ENCODE data around the gene S100A6.

DNA sequence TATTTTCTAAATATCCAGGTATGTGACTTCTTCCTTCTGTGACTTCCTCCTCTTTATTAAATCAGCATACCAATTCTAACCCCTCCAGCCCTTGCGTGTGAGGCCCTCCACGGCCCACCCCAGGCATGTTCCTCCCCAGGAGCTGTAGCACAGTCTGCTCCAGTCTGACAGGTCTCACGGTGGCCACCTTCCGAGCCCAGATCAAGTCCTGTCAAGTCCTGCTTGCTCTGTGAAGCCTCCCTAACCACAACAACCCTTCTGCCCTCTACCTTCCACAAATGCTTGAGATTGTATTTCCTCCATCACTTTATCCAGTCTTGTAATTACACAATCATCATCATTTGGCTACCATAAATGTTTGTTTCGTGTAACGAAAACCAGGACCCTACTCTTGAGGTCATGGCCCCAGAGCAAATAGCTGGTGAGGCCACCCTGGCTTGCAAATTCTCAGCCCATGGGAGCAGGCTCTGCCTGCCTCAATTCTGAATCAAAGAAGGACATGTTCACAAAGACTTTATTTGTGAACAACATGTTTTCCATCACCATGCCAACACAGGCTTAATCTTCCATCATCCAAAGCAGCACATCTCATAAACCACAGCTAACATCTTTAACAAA, 42.3 kb downstream of the S100A6 start:
- TF ChIP-seq, protein P1, sequence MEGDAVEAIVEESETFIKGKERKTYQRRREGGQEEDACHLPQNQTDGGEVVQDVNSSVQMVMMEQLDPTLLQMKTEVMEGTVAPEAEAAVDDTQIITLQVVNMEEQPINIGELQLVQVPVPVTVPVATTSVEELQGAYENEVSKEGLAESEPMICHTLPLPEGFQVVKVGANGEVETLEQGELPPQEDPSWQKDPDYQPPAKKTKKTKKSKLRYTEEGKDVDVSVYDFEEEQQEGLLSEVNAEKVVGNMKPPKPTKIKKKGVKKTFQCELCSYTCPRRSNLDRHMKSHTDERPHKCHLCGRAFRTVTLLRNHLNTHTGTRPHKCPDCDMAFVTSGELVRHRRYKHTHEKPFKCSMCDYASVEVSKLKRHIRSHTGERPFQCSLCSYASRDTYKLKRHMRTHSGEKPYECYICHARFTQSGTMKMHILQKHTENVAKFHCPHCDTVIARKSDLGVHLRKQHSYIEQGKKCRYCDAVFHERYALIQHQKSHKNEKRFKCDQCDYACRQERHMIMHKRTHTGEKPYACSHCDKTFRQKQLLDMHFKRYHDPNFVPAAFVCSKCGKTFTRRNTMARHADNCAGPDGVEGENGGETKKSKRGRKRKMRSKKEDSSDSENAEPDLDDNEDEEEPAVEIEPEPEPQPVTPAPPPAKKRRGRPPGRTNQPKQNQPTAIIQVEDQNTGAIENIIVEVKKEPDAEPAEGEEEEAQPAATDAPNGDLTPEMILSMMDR (conservative IDR thresholded peaks at IDR 0.05): no peak
- TF ChIP-seq ZFX (IDR thresholded peaks at IDR 0.05): no peak

Data from C4-2B (cell line).